GM18870 (cell line): Measurements from ENCODE around the gene PRR33.

ENCODE experiments used
- ATAC-seq: cut with Tn5 transposase; IDR thresholded peaks from one replicate; pipeline ENCODE4 v1.9.1; 2021; ENCODE audit warnings: moderate library complexity; ENCODE audit not compliant: unreplicated experiment

PRR33 gene

DNA sequence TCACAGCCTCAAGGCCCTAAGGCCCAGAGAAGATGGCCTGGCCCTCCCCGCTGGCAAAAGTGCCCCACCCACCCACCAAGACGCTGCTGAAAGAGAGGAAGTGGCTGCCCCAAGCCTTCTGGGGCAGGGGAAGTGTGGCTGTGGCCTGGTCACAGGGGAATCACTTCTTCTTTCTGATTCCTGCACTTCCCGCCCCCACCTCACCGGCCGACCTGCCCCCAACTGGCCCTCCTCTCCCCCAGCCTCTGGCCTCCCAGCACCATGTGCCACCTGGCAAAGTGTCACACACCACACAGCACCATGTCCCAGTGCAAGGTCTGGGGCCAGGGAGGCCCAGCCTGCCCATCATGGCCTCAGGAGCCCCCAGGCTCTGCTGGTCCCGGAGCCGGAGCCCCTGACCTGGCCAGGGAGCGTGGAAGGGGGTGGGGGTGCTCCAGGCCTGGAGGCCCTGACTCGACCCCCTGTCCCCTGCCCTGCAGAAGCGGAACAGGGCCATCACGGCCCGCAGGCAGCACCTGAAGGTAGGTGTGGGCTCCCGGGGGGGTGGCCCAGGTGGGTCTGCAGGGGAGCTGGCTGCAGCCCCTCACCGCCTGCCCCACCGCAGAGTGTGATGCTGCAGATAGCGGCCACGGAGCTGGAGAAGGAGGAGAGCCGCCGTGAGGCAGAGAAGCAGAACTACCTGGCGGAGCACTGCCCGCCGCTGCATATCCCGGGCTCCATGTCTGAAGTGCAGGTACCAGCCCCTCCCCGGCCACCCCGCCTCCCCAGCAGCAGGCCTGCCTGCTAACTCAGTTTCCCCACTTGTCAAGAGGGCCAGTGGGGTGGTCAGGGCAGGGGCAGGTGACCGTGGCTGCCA is 51.5 kb downstream of the PRR33 start:
- ATAC-seq: no peak

DNA sequence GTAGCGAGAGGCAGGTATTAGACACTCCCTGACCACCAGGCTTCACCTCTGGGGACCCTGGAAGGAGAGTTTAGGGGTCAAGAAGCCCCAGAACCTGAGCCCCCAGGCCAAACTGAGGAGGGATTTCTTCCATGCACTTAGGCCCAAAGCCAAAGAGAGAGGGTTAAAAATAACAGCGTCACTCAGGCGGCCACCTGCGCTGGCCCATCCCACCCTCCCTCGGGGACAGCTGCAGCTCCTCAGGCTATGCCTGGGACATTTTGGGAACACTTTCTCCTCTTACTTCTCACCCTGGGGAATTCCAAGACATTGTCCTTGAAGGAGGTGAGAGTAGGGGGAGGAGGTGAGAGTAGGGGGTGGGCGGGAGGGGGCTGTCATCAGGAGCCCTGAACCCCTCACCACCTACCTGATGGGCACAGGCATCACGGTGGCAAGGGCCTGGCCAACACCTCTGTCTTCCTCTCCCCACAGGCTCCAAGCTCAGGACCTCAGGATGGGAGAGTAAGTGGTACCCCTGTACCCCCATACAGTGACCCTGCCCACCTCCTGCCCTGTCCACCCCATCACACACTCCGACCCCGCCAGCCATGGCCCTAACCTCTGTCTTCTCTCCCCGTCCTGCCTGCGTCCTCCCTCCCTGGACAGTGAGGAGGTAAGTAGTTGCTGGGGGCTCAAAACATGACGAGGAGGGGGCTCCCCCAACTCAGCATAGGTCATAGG is 52.3 kb downstream of the PRR33 start:
- ATAC-seq: no peak

DNA sequence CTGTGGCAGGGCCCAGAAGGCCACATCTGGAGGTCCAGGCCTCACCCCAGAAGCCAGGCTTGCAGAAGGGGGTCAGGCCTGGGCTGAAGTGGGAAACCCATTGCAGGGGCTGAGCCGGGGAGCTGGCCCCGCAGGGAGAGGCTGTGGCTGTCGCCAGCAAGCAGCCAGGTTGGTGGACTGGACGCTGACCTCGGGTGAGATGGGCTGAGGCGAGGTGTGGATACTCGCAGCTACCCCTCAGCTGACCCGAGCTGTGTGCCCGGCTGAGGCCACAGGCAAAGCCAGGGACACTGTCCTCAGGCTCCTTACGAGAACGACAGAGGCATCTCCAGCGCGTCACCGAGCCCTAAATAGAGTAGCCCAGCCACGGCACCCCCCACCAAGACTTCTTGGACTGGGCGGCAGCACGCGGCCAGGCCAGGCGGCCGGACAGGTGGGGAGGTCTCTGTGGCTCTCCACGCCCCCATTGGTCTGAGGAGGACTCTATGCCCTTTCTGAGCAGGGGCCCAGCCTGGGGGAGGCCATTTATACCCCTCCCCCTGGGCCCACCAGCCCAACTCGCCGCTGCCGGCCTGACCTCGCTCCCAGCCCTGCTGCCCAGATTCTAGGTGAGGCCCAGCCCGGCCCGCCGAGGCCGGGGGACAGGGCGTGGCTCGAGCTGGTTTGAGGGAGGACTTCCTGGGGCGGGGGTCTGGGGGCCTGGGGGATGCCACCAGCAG is 53.1 kb downstream of the PRR33 start, which contains the start of gene TNNI2:
Gene TNNI2 (plus strand): TSS at position 556 of the 719 bp plus-strand sequence. CDS start 716 bp downstream, outside the sequence.
- ATAC-seq: no peak
